ENCODE measurements around the gene PARD3.
A peak's percentile ranks its signal among the peaks of the same experiment; 100 is the strongest.

Gene PARD3

DNA sequence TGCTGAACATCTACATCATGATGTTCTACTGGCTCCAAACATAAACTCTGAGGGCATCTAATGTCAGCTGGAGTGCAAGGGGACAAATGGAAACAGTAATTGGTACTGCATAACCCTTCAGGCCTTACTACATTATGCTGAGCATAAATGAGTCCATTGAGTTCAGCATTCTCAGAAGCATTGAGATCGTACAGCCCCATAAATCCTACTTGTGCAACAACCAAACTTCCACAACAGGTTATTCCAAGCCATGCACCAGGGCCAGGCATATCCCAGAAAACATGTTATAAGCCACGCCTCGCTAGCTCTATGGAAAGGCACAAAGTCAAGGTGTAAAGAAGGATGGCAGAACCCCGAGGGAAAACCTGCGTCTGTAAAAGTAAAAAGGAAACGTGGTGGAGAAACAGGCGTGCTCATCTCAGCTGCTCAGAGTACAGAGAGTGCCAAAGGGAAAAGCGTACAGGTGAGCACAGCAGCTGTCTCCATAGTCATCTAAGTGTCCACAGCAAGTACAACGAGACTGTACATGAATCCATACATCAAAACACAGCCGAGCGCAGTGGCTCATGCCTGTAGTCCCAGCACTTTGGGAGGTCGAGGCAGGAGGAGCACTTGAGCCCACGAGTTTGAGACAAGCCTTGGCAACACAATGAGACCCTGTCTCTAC is 124.6 kb downstream of the PARD3 start:
- DNase-seq (ENCODE audit: low read depth, low spot score): no peak

DNA sequence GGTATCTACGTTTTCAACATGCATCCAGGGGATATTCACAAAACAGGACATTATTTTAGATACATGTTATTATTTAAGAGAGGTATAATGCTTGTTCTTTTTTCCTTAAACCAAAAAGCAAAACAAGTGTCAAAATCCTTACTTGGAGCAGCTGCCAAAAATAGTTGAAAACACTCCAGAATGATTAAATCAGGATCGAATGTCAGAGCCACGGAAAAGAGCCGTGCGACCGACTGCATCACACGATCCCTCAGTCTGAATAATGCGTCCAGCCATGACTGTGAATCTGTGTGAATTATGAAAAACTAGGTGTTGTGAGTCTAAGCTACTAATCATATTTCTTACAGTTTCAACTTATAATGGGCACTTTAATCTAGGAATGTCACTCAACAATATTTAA is 126.0 kb downstream of the PARD3 start:
- DNase-seq (ENCODE audit: low read depth, low spot score): no peak

DNA sequence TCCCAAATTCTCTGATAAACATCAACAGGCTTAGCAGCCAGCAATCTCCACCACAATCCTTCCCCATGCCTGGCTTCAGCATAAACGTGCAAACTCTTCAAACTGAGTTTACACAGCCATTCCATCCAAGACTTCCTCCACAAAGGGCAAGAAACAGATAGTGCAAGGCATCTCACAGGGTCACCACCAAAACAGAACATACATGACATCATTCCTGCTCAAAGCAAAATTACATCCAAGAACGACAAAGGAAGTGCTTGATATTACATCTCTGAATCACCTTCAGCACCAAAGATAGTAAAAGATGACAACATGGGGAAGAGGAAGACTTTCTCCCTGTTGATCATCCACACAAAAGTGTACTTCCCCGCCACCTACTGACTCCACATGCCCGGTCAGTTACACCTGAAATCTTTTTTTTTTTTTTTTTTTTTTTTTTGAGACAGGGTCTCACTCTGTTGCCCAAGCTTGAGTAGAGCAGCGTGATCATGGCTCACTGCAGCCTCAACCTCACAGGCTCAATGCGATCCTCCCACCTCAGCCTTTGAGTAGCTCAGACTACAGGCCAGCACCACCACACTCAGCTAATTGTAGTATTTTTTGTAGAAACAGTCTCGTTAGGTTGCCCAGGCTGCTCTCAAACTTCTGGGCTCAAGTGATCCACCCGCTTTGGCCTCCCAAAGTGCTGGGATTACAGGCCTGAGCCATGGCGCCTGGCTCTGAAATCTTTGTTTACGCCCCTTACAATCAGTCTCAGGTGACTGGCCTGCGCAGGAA is 127.5 kb downstream of the PARD3 start:
- DNase-seq (ENCODE audit: low read depth, low spot score): no peak

DNA sequence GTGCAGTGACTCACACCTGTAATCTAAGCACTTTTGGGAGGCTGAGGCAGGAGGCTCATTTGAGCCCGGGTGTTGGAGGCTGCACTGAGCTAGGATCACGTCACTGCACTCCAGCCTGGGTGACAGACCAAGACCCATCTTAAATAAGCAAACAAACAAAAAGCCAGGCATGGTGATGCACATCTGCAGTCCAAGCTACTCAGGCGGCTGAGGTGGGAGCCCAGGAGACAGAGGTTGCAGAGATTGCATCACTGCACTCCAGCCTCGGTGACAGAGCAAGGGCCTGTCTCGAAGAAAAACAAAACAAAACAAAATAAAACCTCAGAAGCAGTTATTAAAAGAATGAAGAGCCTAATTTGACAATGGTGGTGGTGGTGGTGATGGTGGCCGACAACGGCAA is 132.5 kb downstream of the PARD3 start:
- no peak for DNase-seq (ENCODE audit: low read depth, low spot score)

DNA sequence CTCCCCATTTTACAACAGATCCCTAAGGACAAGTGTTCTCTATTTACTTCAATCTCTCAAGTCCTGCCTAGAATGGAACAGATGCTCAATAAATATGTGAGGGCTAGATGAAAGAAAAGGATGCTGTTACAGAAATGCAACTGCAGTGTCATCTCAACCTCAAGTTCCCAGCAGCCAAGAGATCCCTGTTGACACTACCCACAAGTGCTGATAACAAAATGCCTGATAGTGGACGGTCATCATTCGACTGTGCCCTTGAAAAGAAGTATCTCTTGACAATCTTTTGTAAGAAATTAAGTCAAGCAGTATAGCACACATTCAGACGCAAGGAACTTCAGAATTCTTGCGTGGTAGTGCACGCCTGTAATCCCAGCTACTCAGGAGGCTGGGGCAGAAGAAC is 133.2 kb downstream of the PARD3 start:
- no peak for DNase-seq (ENCODE audit: low read depth, low spot score)

DNA sequence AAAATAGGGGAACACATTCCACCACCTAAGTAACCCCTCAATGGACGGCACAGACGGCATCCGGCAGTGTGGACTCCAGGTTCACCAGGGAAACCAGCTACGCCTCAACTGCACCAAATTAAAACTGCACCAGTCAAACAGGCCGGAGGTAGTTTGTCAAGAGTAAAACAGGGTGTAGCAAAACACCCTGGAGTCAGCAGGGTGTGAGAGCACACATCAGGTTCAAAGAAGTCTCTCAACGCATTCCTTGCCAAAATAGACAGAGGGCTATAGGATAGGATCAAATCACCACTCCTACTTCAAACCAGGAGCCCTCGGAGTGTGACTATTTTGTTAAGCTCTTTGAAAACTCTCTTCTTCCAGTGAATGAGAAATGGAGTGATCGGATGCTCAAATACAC is 135.9 kb downstream of the PARD3 start:
- DNase-seq (ENCODE audit: low read depth, low spot score): no peak

DNA sequence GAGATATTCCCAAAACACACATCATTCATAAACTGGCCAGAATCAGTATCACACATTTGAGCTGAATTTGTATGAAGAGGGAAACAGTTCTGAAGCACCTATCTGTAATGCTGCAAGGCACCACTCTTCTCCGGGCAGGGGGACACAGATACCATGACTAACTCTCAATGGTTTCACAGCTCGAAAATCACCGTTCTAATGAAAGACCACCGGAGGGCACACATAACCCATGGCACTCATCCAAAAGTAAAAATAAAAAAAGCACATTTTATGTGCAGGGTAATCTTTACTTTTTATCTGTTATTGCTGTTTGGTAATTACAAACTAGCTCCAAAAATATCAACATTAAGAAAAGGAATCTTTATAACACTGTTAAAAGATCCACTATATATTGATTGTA is 137.5 kb downstream of the PARD3 start:
- DNase-seq (ENCODE audit: low read depth, low spot score): no peak

DNA sequence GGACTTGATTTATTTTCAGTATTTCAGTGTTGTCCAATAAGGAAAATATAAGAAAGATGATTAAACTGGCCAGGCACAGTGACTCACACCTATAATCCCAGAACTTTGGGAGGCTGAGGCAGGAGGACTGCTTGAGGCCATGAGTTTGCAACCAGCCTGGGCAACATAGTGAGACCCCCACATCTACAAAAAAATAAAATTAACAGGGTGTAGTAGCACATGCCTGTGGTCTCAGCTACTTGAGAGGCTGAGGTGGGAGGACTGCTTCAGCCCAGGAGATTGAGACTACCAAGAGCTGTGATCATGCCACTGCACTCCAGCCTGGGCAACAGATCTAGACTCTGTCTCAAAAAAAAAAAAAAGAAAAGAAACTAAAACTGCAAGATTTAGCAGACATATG is 138.0 kb downstream of the PARD3 start:
- DNase-seq (ENCODE audit: low read depth, low spot score): no peak

DNA sequence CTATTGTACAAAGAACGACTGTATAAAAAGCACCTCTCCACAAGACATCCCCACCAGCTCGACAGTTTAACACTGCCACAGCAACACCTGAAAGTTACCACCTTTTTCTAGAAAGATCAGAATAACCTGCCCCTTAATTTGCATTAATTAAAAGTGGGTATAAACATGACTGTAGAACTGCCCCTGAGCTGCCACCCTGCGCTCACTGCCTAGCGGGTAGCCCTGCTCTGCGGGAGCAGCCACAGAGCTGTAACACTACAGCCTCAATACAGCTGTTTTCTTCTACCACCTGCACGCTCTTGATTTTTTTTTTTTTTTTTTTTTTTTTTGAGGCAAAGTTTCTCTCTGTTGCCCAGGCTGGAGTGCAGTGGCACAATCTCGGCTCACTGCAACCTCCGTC is 140.9 kb downstream of the PARD3 start:
- no peak for DNase-seq (ENCODE audit: low read depth, low spot score)

DNA sequence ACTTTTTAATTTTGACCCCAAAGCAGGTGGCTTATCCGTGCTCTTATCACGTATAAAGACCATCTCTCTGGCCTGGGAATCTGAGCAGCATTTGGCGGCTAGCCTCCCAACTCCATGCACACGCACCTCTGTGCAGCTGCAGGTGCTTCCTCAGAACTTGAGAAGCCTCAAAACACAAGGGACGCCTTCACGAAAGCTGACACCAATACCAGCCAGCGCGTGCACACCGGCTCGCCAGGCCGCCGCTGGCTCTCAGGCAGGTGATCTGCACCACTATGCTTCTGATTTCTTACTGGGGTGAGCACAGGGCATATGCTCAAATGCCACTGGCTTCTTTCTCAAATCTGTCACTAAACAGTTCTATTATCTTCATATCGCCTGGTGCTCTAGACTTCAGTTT is 145.0 kb downstream of the PARD3 start:
- DNase-seq (ENCODE audit: low read depth, low spot score): no peak

DNA sequence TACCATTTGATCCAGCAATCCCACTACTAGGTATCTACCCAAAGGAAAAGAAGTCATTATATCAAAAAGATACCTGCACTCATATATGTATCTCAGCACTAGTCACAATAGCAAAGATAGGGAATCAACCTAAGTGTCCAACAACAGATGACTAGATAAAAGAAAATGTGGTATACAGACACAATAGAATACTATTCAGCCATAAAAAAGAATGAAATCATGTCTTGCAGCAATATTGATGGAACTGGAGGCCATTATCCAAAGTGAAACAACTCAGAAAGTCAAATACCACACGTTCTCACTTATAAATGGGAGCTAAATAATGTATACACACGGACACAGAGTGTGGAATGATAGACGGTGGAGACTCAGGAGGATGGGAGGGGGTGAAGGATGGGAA is 146.0 kb downstream of the PARD3 start:
- no peak for DNase-seq (ENCODE audit: low read depth, low spot score)

DNA sequence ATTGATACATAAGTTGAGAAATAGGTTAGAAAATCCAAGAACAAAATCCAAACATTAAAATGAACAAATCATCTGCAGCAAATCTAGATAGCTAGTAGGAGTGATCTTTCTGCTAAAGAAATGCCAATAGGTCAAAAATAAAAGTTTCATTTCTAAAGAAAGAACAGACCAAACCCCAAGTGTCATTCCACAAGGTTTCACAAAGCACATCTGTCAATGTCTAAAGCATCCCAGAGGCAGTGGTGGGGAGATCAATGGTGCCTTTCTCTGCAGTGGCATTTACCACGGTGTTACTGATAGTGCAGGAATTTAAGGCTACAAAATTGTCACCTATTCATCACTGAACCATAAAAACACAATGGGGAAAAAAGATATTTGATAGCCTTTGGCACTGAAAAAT is 147.9 kb downstream of the PARD3 start:
- DNase-seq (ENCODE audit: low read depth, low spot score): no peak

DNA sequence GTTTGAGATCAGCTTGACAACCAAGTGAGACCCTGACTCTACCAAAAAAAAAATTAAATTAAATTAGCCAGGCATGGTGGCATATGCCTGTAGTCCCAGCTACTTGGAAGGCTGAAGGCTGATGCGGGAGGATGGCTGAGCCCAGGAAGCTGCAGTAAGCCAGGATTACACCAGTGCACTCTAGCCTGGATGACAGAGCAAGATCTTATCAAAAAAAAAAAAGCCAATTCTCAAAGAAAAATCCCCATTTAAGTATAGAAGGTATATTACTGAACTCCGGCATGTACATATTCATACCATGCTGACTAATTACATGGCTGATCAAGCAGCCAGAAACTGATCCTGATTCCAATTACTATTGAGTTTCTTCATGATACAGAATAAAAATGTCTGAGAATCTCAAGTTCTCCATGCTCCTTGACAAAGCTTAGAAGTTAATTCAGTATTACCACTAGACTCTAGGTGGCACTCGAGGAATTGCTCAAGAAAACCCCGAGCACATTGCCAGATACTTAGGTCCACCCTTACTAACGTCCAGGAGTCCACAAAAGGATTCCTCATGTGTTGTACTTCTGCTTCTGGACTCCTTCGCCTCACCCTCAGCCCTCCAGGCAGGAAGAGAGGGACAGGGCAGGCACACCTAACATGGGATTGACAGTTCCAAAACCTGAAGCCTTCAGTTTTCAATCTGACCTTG is 148.9 kb downstream of the PARD3 start:
- DNase-seq (ENCODE audit: low read depth, low spot score): peak; percentile 82

DNA sequence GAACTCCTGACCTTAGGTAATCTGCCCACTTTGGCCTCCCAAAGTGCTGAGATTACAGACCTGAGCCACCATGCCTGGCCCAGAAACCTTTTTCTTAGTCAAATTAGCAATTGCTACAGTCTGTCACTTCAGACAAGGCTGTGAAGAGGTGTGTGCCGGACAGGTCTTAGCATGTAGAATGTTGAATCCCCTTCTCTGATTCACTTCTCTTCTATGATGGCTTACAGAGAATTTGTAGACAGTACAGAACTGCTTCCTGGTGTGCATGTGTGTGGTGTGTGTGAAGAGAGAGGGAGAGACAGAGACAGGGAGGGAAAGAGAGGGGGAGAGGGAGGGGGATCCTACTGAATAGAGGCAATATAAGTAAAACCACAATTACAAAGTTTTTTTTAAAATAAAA is 150.4 kb downstream of the PARD3 start:
- DNase-seq (ENCODE audit: low read depth, low spot score): no peak

DNA sequence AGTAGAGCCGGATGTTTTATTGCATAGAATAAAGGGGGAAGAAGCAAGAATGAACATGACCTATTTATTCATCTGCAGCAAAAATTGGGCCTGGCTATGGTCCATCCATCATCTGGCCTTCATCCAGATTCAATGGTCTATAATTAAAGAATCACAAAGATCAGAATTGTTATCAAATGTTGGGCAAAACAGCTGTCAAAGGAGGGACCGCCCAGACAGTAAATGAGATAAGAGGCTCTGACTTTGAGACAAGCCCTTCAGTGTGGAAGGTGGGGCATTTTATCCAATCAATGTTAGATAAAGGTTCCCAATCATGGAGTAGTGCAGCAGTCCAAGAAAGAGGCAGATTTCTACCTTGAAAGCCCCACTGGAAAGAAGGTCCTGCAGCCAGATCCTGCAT is 153.5 kb downstream of the PARD3 start:
- no peak for DNase-seq (ENCODE audit: low read depth, low spot score)

DNA sequence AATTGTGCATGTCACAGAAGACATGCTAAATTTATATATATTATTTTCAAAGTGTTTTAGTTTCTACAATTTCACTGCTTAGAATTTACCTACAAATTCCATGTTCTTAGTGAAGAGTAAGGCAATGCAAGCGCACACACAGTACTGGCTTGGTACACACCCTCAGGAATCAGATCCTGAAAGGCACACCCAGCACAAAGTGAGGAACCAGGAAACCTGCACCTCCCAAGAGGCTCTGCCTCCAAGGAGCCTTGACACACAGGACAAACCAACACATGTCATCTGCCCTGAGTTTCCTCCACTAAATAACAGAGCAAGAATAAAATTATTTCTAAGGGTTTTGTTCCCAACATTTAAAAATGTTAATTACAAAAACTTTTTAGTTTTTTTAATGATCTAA is 156.2 kb downstream of the PARD3 start:
- no peak for DNase-seq (ENCODE audit: low read depth, low spot score)

DNA sequence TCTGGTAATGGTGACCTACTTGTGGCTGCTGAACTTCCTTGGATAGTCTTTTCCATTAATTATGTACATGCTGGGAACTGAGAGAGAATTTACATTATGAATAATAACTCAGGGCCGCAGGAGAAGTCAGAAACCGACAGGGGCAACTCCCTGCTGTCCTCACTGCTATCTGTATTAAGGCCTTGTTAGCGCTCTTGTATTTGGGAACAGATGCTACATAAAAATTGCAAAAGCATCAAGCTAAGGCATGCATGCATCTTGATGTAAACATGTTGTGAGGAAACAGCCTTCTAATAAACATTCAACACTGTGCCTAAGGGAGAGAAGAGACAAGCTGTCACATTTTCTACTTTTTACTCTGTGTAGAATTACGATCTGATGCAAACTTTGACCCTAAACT is 158.4 kb downstream of the PARD3 start:
- no peak for DNase-seq (ENCODE audit: low read depth, low spot score)

DNA sequence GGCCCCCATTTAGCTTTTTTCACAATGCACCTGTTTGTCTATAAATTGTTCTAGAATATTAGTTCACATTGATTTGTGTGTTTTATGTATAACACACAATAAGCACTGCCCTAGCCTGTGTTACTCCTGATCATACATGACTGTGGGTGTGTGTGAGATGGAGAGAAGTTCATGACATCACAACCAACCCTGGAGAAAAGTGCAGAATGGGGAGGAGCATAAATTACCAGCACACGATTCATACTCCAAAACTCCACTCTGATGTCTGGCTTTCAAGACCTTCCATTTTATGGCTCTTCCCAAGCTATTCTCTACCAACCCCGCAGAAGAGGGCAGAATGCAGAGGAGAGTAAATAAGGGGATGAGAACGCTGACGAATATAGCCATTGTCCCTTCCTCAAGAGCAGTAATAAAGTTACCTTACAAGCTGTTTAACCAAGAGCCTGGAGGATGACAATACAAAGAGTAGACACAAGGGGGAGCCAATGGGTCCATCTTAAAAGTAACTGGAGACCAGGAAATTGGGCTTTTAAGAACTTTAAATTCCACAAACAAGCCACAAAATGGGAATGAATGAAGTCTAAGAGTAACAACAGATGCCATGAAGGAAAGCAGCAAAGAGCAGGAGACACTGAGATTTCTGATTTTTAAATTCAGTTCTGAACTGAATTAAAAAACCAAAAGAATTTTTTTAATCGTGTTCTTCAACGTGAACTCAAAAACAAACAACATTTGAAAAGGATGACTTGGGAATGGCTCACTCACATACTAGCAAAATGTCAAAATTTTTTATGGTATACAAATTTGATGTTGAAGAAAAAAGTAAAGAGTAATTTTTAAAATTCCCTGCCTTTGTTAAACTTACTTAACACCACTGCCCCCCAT is 159.6 kb downstream of the PARD3 start:
- peak; percentile 62 for DNase-seq (ENCODE audit: low read depth, low spot score)

DNA sequence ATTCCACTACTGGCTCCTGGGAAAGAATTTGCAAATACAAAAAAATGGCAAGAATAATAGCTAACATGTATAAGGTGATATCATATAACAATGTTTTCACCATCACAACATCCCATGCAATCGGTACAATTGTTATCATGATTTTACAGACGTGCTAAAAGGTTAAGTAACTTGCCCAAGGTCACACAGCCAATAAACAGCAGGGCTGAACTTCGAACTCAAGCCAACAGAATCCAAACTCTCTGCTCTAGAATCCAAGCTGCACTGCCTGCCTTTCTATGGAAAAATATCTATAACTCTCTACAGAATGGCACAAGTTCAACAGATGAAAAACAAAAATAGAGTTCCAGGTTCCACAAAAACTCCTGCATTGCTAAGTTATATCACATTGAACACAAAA is 160.9 kb downstream of the PARD3 start:
- no peak for DNase-seq (ENCODE audit: low read depth, low spot score)

DNA sequence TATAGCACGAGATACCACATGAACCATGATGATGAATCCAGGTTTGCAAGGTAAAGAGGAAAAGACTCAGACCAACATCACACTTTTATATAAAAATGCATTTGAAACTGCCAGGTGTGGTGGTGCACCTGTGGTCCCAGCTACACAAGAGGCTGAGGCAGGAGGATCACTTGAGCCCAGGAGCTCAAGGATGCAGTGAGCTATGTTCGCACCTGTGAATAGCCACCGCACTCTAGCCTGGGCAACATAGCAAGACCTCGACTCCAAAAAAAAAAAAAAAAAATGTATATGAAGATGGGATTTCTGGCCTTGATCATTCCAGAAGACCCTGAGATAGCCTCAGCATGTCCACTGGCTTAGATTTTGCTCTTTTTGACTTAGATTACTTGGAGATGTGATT is 161.6 kb downstream of the PARD3 start:
- DNase-seq (ENCODE audit: low read depth, low spot score): no peak

DNA sequence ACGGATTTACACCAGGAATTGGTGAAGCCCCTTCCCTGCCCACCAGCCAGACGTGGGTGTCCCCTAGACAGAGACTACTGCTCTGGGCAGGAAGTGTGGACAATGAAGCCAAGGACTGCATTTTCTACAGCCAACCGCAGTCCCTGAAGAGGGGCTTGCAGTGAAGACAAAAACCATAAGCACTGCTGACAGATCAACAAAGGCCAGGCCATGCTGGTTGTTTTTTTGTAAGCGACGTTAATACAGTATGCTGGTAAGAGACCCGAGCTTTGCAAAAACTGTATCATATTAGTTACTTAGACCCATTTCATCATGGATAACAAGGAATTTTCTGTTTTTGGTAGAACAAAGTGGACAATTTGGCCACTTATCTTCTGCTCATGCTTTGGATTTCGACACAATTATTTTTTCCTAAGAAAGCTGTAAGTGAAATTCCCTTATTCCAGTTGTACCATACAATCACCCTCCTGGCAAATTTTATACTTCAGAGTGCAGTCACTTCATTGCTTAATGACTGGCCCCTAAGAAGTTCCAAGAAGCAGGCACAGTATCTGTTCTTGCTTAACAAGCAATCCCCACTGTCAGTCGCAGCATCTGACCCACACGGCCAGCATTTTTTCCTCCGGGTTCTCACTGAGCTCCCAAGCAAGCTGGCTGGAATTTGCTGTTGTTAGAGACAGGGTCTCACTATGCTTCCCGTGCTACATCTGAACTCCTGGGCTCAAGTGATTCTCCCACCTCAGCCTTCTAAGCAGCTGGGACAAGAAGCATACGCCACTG is 163.5 kb downstream of the PARD3 start:
- no peak for DNase-seq (ENCODE audit: low read depth, low spot score)

Data from smooth muscle cell of the brain vasculature (primary cell).